ENCODE results near the gene ATP6V0B.

The ATP6V0B gene

DNA sequence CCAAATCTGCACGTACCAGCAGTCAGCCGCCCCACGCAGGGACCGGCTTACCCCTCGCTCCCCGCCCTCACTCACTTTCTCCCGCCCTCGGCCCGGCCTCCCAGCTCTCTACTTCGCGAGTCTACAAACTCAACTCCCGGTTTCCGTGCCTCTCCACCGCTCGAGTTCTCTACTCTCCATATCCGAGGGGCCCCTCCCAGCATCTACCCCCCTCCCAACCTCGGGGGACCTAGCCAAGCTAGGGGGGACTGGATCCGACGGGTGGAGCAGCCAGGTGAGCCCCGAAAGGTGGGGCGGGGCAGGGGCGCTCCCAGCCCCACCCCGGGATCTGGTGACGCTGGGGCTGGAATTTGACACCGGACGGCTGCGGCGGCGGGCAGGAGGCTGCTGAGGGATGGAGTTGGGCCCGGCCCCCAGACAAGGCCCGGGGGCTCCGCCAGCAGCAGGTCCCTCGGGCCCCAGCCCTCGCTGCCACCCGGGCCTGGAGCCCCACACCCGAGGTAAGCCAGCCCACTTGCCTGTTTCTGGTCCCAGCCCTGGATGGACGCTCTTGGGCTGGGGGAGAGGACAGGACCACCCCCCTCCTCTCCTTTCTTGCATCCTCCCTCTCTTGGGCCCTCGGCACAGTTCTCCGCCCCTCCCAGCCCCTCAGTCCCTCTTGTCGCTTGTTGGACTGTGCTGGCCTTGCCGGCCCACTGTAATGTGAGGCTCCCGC lies 41.2 kb upstream of the ATP6V0B start, which contains the start of gene ARTN:
ARTN (plus strand) TSS at position 416 of the 715 bp plus-strand sequence. CDS start 1,856 bp downstream, outside the sequence.
- peak within 1 kb of the TSS; percentile 60 for H3K4me3 ChIP-seq (ENCODE audit: low read length)
- no peak for TF ChIP-seq CTCF (conservative IDR thresholded peaks at IDR 0.05; ENCODE audit: low read depth, low read length)
- DNase-seq (ENCODE audit: low read depth): no peak

DNA sequence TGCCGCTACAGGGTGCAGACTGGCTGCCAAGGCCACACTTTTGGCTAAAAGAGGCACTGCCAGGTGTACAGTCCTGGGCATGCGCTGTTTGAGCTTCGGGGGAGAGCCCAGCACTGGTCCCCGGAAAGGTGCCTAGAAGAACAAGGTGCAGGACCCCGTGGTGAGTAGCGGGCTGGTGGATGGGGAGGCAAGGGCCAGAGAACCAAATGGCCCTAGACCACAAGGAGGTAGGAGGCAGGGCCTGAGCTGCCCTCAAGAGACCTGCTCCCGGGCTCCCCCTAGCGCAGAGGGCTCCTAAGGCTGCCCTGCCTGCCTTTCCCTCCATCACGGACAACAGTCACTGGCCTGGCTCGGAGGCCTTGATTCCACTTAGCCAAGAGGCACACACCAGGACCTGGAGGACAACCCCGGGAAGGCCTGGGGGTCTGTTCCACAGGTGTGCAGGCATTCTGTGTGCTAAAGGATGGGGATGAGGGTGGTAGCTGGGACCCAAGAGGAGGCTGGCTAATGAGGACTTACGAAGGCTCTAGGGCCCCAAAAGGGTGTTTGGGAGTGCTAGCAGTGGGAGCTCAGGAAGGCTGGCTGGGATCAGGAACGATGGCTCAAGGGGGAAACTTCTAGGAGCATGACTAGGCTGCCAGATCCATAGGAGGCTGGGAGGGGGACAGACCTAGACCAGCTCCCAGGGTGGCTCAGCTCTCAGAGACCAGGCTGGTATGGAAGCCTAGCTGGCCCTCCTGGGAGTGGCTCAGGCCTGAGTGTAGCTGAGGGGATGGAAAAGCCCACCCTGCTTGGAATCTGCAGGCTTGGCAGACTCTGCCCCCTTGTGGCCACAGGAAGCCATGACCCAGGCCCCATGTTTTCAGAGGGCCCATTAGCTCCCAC lies 40.4 kb upstream of the ATP6V0B start:
- H3K4me3 ChIP-seq (ENCODE audit: low read length): peak overlapping the region; percentile 60
- no peak for DNase-seq (ENCODE audit: low read depth)
- peak; percentile 94 for TF ChIP-seq CTCF (conservative IDR thresholded peaks at IDR 0.05; ENCODE audit: low read depth, low read length)

DNA sequence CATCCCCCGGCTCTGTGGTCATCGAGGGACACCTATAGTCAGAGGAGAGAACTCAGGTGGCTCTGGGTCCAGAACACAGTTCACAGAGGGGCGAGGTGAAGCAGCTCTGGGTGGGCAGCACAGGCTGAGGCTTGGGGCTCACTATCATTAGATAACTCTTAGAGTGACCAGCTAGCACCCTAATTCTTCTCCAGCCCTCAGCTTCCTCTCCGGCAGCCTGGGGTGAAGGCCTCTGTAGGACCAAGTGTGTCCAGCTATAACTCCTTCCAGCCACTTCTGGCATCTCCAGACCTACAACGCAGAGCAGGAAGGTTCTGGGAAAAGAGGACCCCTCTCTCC lies 39.8 kb upstream of the ATP6V0B start:
- no peak for TF ChIP-seq CTCF (conservative IDR thresholded peaks at IDR 0.05; ENCODE audit: low read depth, low read length)
- DNase-seq (ENCODE audit: low read depth): no peak
- no peak overlapping the region for H3K4me3 ChIP-seq (ENCODE audit: low read length)

GRCh38 chr1:43935711-43936427 lies 38.9 kb upstream of the ATP6V0B start:
- TF ChIP-seq CTCF (conservative IDR thresholded peaks at IDR 0.05; ENCODE audit: low read depth, low read length): no peak
- DNase-seq (ENCODE audit: low read depth): no peak
- no peak overlapping the region for H3K4me3 ChIP-seq (ENCODE audit: low read length)

DNA sequence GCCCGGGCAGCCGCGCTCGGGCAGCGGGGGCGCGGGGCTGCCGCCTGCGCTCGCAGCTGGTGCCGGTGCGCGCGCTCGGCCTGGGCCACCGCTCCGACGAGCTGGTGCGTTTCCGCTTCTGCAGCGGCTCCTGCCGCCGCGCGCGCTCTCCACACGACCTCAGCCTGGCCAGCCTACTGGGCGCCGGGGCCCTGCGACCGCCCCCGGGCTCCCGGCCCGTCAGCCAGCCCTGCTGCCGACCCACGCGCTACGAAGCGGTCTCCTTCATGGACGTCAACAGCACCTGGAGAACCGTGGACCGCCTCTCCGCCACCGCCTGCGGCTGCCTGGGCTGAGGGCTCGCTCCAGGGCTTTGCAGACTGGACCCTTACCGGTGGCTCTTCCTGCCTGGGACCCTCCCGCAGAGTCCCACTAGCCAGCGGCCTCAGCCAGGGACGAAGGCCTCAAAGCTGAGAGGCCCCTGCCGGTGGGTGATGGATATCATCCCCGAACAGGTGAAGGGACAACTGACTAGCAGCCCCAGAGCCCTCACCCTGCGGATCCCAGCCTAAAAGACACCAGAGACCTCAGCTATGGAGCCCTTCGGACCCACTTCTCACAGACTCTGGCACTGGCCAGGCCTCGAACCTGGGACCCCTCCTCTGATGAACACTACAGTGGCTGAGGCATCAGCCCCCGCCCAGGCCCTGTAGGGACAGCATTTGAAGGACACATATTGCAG lies 38.2 kb upstream of the ATP6V0B start:
- H3K4me3 ChIP-seq (ENCODE audit: low read length): peak overlapping the region; percentile 38
- DNase-seq (ENCODE audit: low read depth): no peak
- peak; percentile 28 for TF ChIP-seq CTCF (conservative IDR thresholded peaks at IDR 0.05; ENCODE audit: low read depth, low read length)

DNA sequence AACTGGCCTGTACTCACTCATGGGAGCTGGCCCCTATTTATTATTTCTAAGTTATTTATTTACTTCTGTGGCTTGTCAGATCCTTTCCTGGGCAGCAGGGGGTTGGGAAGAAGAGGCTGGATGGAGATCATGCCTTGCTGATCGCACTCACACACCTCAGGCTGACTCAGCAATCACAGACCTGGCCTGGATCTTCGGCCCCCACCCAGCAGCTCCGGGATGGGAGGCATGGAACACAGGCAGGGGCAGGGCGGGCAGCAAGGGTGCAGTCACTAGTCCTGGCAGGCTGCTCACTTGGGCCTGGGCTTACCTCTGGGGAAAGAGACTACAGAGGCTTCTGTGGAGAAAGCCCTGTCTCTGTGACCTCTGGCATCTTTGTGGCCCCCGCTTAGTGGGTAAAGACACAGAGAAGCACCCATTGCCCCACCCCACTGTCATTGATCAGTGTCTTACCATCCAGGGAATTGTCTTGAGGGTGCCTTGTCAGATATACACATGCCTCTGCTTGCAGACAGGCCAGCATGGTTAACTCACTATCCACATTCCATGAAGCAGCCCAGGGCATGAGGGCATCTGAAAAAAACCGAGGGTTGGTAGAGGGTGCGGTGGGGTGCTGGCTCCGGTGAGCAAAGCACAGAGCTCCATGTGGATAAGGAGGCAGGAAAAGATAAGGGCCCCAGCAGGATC lies 37.4 kb upstream of the ATP6V0B start:
- DNase-seq (ENCODE audit: low read depth): no peak

More for the DNA sequence above, 37.4 kb upstream of the ATP6V0B start:
- H3K4me3 ChIP-seq (ENCODE audit: low read length): no peak overlapping the region
- TF ChIP-seq CTCF (conservative IDR thresholded peaks at IDR 0.05; ENCODE audit: low read depth, low read length): no peak
